Hematopoietic multipotent progenitor cell treated with erythropoietin and hydrocortisone succinate and interleukin-3 and kit ligand, for 17 days (in vitro differentiated cells): Measurements from ENCODE around the gene RBM20.
"Not testable (repeated sequence)": the region's sequence is repeated elsewhere in the genome, so short reads cannot be mapped to it uniquely, and the experiment has no call there.

Experiments
- DNase-seq: peaks from one replicate; pipeline ENCODE4 v3.0.0-alpha.2; 2015; ENCODE audit warnings: low spot score

The RBM20 gene

DNA sequence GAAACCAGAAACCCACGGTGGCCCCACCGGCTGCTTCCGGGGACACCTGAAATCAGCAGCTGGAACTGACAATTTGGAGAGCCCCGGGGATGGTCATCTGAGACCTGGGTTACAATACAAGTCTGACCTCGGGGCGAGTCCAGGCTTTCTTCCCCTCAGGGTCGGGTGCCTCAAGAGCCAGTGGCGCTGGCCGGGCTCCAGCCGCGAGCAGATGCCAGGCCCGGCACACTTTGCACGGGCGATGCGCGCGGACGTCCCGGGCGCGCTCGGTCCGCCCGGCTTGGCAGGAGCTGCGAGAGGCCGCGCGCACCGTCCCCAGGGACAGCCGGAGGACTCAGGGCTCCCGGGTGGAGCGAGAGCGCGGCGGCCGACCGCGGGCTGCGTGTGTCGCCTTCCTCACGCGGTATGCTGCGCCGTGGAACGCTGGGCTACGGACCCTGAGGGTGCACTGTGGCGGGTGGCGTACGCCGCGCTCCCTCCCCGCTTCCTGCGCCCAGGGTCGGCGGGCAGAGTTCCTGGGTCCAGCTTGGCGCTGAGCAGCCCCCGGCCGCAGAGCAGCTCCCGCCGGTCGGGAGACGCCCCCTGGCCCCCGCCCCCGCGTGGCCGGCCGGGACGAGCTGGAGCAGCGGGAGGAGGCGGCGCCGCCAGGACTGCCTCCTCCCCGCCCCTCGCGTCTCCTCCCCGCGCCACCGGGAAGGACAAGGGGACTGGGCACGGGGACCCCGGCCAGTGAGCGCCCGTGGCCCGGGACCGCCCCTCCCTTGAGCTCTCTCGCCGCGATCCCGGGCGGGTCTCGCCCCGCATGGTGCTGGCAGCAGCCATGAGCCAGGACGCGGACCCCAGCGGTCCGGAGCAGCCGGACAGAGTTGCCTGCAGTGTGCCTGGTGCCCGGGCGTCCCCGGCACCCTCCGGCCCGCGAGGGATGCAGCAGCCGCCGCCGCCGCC is at the start of gene RBM20:
RBM20 (plus strand) TSS at position 684 of the 945 bp plus-strand sequence; CDS start at position 803, 119 bp downstream.
- DNase-seq = no peak

- no peak for DNase-seq
Measured at GRCh38 chr10:110597476-110597875, 46.7 kb upstream of the RBM20 start.

- DNase-seq = peak; percentile 60
Measured at GRCh38 chr10:110600487-110601101, 43.5 kb upstream of the RBM20 start.

DNA sequence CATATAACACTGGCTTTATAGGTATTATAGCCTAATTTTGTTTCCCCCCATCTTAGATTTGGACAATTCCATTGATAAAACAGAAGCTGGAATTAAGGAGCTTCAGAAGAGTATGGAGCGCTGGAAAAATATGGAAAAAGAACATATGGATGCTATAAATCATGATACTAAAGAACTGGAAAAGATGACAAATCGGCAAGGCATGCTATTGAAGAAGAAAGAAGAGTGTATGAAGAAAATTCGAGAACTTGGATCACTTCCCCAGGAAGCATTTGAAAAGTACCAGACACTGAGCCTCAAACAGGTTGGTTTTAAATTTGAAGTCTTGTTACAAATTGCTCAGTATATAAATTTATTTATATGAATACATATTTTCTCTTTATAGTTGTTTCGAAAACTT is 42.6 kb upstream of the RBM20 start:
- DNase-seq = no peak

DNA sequence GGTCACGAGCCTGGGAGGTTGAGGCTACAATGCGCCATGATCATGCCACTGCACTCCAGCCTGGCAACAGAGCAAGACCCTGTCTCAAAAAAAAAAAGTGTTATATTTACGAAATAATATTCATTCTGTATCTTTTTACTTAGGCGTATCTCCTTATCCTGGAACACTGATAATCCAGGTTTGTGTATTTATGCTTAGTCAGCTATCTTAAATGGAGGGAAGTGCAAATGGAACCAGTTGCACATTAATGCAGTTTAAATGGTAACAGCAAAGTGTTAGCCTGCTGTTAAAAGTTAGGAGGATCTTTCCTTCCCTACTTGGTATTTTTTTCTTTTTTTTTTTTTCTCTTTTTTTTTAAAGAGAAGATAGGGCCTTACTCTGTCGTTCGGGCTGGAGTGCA is 36.0 kb upstream of the RBM20 start:
- no peak for DNase-seq

- DNase-seq = no peak
Measured at GRCh38 chr10:110609605-110610004, 34.5 kb upstream of the RBM20 start.

DNA sequence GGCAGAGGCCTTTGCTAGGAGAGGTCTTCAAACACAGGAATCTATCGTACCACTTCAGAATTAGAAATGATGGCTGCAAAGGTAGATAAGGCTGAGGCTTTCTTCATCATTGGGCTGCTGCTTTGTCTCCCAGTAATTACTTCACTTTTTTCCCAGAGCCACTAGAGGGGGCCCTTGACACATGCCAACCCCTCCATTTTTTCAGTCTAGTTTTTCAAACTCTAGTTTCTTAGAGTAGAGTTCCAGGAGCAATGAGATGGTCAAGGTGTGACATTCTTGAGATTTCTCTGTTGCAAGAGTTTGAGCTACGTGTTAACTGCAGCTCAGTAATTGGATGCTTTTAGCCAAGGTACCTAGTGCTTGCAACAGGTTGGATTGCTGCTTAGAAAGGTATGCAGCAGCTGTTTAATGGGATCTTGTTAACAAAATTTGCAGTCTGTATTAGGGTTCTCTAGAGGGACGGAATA is 33.8 kb upstream of the RBM20 start:
- peak; percentile 57 for DNase-seq

DNA sequence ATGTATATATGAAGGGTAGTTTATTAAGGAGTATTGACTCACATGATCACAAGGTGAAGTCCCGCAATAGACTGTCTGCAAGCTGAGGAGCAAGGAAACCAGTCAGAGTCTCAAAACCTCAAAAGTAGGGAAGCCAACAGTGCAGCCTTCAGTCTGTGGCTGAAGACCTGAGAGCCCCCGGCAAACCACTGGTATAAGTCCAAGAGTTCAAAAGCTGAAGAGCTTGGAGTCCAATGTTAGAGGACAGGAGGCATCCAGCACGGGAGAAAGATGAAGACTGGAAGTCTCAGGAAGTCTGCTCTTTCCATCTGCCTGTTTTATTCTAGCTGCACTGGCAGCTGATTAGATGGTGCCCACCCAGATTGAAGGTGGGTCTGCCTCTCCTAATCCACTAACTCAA is 33.4 kb upstream of the RBM20 start:
- DNase-seq = not testable (repeated sequence)

- no peak for DNase-seq
Measured at GRCh38 chr10:110612087-110612486, 32.0 kb upstream of the RBM20 start.

DNA sequence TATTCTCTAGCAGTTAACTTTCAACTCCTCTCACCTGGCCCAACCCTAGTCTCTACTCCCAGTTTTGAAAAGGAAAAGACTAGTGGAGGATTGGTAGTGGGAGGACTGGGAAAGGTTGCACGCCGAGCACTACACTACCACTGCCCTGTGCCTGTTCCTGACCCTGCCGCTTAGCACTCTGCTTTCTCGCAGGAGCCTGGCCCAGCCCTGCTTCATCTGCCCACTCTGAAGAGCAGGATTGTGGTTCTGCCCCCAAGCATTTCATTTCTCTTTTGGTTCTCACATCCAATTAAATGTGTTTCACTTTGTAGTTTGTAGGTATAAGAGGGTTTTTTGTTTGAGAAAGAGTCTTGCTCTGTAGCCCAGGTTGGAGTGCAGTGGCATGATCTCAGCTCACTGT is 31.5 kb upstream of the RBM20 start:
- DNase-seq = no peak

GRCh38 chr10:110613341-110613995 is 30.7 kb upstream of the RBM20 start:
- no peak for DNase-seq

GRCh38 chr10:110613996-110614495 is 30.1 kb upstream of the RBM20 start:
- no peak for DNase-seq

GRCh38 chr10:110615057-110615747 is 28.9 kb upstream of the RBM20 start:
- no peak for DNase-seq

DNA sequence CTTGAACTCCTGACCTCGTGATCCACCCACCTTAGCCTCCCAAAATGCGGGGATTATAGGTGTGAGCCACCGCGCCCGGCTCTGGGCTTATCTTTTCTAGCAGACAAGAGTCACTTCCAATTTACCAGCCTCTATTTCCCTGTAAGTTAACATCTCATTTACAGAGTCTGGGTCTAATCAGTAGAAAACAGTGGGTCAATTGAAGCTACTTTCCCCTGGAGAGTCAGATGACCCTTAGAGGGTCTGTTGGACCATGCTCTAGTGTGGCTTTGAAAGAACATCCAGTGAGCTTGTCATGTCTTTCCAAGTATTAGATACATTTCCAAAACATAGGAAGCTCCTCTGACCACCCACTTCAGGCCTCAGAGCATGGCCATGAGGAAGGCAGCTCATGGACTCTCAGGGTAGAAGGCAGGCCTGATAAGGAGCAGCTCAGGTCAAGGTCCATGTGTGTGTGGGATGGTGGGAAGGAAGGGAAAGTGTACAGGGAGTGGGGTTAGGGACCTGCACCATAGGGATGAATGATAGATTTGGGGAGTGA is 27.6 kb upstream of the RBM20 start:
- no peak for DNase-seq

GRCh38 chr10:110617425-110618229 is 26.5 kb upstream of the RBM20 start:
- no peak for DNase-seq

DNA sequence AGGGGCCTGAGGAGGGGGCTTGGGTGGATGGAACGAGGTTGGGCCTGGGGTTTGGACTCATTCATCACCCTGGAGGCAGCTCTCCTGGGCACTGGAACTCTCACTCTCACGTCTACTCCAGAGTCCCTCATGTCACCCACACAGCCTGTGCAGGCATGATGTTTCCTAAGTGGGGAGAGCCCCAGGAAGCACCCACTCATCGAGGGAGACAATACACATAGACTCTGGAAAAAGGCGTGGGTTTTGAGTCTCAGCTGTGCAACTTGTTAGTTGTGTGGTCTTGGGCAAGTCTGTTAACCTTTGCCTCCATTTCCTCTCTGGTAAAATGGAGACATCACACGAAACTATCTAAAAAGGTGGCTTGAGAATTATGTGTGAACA is 25.9 kb upstream of the RBM20 start:
- no peak for DNase-seq

- DNase-seq = no peak
Measured at GRCh38 chr10:110619514-110620397, 24.4 kb upstream of the RBM20 start.

DNA sequence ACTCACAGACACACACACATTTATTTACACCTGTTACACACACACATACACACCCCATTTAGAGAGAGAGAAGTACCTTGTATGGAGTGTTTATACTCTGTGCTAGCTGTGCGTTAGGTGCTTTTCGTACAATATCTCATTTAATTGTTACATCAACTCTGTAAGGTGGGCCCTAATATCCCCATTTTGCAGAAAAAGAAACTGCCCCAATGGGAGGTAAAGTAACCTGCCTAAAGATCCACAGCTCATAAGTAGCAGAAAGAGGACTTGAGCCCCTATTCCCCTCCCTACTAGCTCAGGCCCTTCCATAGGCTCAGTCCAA is 23.8 kb upstream of the RBM20 start:
- DNase-seq = no peak

DNA sequence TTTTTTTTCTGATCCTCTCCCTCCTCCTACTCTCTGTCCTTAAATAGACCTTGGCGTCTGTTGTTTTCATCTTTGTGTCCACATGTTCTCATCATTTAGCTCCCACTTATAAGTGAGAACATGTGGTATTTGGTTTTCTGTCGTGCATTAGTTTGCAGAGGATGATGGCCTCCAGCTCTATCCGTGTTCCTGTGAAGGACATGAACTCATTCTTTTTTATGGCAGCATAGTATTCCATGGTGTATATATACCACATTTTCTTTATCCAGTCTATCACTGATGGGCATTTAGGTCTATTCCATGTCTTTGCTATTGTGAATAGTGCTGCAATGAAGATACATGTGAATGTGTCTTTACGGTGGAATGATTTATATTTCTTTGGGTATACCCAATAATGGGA is 20.8 kb upstream of the RBM20 start:
- DNase-seq = not testable (repeated sequence)

GRCh38 chr10:110625356-110625894 is 18.7 kb upstream of the RBM20 start:
- no peak for DNase-seq
